NCI-H446 (cell line): Measurements from ENCODE around the gene NPC1.

ENCODE experiments used
- DNase-seq, 2 experiments: peaks; one replicate each; lab custom pipeline; 2025; lab: John Stamatoyannopoulos, UW

Gene NPC1

DNA sequence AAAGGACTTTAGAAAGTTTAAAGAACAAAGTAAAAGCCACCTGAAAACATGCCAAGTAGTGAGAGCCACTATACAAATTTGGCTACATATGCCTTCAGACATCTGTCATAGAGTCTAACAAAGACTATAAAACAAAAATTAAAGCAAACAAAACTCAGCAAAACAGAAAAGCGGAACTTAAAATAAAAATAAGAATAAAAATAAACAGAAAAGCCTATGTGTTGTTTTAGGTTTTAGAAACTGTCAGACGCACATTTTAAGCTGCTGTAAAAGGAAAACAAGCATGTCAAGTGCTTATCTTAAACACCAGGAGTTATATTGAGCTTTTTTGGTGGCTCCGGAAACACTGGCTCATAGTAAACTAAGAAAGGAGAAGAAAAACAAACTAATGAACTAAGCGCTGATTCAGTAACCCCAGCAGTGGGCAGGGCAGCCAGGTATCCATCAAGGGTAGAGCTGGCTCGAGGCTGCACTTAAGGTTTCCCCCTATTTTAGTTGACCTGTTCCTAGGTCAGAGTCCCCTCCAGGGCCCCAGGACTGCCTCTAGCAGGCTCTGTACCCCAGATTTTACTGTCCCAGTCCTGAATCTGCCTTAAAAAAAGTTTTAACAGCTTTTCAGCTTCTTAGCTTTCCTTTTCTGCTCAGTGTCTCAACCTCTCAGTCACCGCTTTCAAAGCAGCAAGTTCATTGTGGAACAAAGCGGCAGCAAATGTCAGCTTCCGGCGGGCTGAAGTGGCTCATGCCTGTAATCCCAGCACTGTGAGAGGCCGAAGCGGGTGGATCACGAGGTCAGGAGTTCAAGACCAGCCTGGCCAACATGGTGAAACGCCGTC is 98.4 kb downstream of the NPC1 start:
- DNase-seq = no peak

DNA sequence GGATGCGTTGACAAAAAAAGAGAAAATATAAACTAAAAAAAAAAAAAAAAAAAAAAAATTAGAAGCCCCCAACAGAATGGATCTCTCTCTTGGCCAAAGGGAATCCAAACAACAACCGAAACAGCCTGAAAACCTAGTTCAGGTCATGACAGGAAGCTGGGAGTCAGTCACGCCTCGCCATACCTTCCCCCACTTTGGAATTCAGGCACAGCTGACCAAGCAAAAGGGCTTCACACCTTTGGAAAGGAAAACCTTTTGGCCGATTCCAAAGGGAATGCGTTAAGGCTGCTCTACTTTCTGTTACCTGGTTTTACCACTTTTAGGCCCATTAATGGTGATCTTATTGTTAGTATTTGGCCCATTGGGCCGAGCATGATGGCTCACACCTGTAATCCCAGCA is 100.9 kb downstream of the NPC1 start:
- DNase-seq = no peak

DNA sequence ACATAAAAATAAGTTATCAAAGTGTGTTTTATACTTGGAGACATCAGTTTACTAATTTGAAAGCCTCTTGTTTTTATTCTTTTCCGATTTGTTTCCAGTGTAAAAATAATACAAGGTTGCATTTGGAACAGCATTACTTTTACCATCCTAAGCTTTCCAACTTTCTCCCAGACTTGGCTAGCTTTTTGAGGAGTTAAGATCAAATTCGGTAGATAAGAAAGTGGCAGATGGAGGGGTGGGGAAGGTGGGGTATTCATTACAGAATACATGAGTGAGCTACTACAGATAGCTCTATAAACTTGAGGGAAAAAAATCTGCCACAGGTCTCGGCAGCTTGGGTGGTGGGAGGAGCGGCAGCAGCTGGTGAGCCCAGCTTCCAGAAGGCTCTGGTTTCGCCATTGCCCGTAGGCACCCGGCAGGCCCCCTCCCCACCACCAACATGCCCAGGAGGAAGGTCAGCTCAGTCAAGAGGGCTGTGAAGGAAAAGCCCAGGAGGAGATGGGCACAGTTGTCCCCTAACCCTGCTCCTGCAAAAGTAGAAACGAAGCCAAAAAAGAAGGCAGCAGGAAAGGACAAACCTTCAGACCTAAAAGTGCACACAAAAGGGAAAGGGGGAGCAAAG is 101.6 kb downstream of the NPC1 start:
- peak in 1 of 2 experiments; percentile 28 for DNase-seq
